NCI-H345 treated with DMSO at 0.1 percent for 48 hours (cell line): ENCODE data around the gene DNAJB11.
"Not testable (repeated sequence)": the region's sequence is repeated elsewhere in the genome, so short reads cannot be mapped to it uniquely, and the experiment has no call there.

Experiments used
- DNase-seq: peaks from one replicate; lab custom pipeline; 2025; ENCODE audit not compliant: unreplicated experiment; lab: John Stamatoyannopoulos, UW

Gene DNAJB11

DNA sequence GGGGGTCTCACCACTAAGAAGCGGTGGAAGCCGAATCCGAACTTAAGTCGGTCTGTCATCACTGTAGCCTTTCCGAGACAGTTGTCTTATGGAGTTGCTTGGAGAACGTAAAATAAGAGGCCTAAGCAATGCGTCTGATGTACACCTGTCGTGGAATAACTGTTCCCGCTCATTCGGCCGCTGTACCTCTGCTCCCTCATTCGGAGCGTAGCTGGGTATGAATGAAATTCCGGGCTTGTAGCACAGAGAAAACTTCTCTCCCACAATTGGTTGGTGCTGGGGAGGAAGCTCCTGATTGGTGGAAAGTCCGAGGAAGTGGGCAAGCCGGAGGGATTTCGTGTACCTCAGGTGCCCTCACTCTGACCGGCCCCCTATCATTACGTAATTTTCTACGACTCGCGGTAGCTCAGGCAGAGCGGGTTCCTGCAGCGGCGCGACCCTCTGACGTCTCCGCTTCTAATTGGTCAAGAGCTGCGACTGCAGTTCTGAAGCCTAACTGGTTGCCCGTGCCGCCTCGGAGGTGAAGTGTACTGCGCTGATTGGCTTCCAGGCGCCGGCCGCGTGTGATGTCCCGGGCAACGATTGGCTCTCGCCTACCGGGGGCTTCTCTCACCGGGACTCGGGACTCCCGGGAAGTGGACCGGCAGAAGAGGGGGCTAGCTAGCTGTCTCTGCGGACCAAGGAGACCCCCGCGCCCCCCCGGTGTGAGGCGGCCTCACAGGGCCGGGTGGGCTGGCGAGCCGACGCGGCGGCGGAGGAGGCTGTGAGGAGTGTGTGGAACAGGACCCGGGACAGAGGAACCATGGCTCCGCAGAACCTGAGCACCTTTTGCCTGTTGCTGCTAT lies at the start of gene DNAJB11:
DNAJB11 (plus strand) TSS at position 625 of the 845 bp plus-strand sequence; CDS start at position 803, 178 bp downstream.
- DNase-seq: peak; percentile 100

DNA sequence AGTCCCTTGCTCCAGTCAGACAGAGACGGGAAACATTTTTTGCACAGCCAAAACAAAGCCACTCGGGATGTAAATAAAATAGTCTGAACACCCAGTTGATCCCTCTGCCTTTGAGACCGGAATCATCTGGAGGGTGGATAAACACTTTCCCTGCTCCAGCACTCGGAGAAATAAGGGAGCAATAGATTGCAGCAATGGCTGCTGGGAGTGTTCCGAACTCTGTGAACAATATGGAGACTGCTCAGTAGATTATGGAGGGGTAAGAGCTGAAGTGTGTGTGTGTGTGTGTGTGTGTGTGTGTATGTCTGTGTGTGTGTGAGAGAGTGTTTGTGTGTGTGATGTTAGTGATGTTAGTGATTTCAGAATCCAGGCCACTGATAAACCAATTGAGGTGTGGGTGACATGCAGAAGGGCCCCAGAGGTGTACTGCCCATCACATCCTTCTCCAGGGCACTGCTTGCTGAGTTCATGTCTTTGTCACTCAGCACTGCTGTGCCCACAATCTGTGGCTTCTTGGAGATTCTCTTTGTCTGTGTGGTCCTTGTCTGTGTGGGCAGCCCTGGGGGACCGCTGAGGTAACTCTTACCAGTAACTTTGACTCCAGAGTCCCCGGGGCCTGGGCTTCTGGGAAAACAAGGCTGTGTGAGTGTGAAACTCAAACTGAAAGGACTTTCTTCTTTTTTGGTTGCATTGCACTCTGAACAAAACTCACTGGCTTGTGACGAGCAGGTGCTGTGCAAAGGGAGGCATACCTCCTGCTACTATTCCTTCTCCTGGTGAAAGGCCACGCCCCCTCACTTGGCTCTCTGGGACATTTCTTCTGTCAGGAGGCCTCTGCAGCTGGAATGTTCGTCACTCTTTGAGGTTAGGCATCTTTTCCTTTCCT lies 49.3 kb upstream of the DNAJB11 start:
- DNase-seq: no peak

DNA sequence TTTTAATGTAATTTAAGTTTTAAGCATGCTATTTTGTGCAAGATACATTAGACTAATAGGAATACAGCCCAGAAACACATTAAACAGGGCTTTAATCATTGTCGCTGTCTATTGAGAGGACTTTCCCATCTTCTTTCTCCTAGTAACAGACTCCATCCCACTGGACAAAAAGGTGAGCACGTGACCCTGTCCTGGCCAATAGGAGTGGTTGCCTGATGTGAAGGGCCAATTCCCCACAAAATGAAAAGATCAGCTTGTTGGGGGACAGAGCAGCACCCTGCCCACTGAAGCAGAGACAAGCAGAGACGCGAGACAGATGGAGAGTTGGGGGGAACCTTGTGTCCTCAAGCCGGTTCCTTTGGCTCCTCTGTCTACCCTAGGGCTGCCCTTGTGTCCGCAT lies 47.5 kb upstream of the DNAJB11 start:
- no peak for DNase-seq

DNA sequence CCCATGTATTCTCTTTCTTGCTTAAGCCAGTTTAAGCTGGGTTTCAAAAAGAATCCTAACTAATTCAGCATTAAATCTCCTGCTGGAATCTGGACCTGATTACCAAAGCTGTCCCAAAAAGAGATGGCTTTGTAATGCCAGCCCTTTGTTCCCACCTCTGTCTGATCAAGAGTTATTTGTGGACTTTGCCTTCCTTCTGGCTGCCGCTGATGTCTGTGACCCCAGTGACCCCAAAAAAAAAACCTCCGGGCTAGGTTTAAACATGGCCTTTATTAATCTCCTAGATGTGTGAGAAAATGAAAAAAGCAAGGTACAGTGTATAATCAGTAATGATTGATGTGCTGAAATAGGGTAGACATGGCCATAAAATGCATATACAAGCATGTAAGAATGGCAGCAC lies 47.1 kb upstream of the DNAJB11 start:
- no peak for DNase-seq

DNA sequence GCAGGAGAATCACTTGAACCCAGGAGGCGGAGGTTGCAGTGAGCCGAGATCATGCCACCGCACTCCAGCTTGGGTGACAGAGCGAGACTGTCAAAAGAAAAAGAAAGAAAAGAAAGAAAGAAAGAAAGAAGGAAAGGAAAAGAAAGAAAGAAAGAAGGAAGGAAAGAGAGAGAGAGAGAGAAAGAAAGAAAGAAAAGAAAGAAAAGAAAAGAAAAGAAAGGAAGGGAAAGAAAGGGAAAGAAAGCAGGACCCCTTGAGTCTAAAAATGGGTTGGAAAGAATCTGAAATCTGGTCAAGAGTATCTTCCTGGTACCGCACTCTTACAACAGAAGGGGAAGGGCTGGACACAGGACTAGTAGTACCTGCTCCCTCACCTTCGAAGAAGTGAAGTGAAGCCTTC lies 45.9 kb upstream of the DNAJB11 start:
- DNase-seq: no peak

DNA sequence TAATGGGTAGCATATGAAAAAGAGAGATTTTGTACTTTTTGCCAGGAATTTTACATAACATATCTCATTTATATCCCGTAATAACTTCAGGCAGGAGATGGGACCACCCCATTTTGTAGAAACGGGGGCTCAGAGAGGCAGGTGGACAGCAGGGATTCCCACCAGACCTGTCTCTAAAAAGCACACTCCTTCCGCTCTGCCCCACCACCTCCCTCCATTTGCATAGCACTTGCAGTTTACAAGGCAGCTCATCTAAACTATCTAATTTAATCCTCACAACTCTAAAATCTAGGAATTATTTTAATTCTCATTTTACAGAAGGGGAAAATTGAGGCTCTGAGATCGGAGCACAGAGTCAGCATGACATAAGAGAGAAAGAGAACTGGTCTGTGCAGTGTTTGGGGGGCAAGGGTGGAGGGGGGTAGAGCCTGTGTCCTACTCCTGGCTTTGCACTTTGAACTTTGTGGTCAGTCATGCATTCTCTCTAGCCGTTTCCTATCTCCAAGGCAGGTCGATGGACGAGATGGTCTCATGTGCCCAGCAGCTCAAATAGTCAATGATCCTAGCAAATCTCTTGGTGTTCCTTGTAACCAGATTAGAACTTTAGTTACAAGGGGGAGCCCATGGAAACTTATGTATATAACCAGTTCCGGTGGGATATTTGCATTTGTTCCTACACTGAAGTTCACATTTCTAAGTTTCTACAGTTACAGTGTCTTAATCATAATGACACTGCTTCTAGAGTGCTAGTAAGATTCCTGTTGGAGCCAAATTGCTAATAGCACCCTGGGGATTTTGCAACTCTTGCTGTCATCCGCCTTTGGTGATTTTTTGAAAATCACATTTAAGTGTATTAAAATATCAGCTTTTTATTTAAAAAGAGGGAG lies 44.9 kb upstream of the DNAJB11 start:
- no peak for DNase-seq

DNA sequence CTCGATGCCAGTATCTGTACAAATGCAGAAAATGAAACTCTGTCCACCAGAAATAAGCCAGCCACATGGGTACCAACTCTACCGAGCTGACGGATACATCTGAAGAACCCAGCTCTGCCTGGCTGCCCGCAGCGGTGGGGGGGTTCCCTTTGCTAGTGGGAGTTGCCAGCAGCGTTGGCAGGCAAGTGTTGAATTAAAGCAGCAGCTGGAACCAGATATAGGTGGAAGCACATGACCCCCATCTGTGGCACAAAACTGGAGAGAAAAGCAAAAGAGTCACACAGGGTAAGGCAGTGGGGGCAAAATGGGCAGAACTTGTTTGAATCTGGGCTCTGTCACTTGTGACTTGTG lies 44.3 kb upstream of the DNAJB11 start:
- no peak for DNase-seq

DNA sequence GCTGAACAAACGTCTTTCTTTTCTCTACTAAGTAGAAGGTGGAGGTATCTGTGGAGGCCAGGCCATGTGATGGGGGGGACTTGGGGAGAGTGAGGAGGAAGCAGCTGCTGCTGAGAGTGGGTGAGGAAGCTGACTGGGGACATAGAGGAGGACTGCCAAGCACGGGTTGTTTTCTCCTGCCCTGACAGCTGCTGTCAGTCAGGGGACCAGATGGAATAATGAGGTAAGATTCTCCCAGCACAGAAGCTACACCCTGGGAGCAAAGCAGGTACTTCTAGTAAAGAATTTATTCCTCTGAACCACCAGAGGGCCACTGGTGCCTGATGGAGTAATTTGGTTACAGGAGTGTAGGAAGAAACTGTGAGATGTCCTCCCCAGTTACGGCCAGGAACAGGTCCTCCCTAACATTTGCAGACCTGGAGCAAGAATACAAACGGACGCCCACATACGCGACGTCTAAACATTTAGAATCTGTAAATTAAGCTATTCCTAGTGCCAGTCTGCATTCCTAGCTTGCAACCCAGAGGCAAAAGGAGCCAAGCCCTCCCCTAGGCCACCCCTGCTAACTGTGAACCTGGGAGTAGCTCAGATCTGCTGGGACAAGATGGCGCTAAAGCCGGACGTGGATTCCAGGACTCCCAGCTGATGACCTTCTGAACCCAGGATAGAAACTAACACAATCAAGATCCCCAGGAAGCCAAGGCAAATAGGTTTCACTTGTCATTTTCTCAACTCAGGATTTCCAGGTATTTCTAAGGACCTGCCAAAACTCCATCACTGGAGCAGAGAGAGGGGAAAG lies 41.1 kb upstream of the DNAJB11 start:
- no peak for DNase-seq

DNA sequence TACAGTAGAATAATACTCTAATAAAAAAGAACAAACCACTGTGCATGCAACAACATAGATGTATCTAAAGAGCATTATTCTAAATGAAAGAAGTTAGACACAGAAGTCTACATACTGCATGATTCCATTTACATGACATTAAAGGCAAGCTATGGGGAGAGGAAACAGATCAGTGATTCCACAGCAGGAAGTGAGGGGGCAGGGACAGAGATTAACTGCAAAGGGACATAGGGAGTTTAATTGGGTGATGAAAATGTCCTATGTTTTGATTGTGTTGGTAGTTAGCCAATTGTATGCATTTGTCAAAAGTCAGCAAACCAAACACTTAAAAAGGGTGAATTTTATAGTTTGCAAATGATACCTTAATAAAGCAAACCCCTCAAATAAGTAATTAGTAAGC lies 40.1 kb upstream of the DNAJB11 start:
- DNase-seq: no peak

DNA sequence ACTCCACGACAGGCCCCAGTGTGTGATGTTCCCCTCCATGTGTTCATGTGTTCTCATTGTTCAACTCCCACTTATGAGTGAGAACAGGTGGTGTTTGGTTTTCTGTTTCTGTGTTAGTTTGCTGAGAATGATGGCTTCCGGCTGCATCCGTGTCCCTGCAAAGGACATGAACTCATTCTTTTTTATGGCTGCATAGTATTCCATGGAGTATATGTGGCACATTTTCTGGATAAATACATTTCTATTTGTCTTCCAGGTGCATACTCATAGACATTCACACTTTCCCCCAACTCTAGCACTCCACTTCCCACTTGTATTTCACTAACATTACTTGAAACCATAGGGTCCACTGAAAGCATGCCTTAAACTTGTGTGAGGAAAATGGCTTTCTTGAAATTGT lies 38.8 kb upstream of the DNAJB11 start:
- DNase-seq: not testable (repeated sequence)

DNA sequence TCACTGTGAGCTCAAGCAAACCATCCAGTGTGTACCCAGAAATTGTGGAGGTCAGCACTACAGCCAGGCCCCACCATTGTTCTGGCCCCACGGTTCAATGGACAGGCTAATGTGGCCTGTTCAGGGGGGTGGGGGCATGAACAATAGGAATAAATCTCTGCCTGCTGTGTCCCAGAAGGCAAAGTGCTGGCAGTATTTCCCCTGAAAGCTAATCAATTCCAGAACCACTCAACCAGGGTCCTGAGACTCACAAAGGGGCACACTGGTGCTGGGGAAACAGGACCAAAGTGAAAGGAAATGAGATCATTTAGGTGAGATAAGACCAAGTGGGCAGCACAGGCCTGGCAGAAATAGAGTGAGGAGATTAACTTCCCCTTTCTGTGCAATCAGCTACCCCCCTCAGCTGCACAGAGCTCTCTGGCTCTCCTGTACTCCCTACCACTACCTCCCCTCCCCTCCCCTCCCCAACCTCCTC lies 37.9 kb upstream of the DNAJB11 start:
- no peak for DNase-seq

DNA sequence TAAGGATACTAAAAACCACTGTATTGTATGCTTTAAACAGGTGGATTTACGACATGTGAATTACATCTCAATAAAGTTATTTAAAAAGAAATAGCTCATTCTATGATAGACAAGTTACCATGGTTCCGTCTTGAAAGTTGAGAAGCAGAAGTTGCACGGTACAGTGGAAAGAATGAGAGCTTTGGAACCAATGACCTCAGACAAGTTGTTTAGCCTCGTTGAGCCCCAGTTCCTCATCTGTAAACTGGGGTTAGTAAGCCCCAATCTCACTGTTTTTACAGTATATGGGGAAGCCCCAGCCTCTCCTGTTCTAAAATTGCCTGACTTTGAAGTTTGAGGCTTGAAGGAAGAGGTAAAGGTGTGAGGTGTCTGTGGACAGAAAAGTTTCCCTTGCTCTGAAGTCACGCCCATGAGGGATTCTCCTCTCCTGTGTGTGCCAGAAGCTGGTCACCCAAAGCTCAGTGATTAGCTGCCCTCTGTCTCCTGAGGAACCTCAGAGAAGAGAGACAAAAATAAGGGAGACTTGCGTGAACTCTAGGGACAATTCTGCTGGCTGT lies 36.3 kb upstream of the DNAJB11 start:
- no peak for DNase-seq

DNA sequence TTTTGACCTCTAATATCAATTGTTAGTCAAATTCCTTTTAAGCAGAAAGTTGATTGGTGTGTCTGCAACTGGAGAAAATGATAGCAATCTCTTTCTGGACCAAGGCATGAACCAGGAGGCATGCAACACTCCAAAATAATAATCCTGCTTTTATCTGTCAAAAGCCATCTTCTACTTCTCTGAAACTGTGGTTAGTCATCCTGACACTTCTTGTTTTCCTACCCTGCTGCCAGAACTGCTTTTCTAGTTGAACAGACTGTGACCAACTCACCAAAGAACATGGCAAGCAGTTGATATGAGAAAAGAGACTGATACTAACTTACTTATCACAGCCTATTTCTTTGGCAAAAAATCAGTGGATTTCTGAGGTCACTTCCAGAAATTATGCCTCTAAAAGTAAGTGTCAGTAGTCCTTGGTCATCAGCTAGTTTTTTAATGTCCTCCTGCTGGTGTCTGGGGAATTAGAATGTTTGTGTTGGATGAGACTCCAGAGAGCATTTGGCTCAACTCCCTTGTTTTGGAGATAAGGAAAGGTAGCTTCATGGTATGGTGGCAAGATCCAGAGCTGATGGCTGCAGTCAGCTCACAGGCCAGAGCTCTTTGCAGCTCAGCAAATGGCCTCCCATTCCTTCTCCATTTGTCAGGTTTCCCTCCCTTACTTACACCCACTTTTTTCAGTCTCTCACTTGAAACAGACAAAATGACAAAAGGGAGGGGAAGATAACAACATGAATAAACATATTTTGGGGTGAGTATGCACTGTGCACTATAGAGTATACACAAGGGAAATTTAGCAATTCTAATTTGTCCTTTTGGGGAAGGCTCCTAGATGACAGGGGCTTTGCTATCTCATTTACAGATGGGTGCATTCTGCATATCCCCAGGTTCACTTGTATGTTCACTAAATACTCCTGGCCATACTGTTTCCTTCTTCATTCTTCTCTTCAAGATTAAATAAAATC lies 33.4 kb upstream of the DNAJB11 start:
- DNase-seq: no peak

DNA sequence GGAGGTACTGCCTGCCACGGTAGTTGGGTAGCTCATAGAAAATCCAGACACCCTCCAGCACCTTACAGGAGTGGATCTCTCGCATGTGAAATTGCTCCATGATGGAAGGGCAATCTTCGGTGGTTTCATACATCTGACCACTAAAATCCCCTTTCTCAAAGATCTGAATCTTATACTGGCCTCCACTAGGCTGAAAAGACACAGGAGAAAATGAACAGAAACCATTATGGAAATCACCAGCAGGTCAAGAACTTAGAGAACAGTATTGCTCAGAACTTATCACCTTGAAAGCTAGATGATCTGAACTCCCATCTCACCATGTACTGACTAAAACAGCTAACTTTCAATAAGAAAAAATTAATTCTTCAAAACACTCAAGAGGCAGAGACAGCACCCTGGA lies 31.7 kb upstream of the DNAJB11 start:
- DNase-seq: no peak

DNA sequence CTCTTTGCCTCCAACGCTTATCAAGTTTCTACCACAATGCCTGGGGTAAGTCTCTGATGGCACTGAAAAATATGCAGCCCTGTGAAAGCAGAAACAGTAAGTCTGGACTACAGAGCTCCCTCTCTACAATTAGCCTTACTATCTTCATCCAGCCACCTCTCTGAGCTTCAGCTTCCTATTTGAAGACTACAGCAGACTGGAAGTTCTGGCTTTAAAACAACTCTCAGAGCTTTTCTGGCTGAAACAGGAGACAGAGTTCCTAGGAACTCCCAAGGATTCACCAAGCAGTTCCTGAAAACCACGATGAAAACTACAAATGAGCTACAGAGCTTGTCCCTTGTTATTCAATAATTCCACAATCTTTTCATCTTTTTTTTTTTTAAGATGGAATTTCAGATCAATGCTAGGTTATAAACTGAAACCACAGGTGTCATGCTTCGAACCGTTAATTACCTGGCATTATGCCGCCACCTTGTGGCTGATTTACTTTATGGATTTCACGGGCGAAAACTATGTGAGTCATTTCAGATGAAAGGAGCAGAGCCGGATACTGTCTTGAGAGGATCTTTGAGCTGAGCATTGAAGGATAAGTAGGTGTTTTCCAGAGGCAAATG lies 30.2 kb upstream of the DNAJB11 start:
- peak; percentile 71 for DNase-seq

DNA sequence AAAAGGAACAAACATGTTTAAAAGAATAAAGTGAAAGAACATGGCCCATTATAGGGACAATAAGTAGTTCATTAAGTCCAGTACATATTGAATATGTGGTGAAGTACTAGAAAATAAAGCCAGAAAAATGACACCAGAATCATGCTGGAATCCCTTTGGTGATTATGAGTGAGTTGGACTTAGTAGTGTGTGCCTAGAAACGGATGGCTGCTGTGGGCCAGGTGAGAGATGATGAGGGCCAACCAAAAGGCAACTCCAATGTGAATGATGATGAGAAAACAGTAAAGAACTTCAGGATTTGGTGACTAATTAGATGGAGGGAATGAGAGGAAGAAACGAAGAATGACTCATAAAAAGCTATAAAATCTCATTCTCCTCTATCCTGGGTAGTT lies 29.7 kb upstream of the DNAJB11 start:
- no peak for DNase-seq

DNA sequence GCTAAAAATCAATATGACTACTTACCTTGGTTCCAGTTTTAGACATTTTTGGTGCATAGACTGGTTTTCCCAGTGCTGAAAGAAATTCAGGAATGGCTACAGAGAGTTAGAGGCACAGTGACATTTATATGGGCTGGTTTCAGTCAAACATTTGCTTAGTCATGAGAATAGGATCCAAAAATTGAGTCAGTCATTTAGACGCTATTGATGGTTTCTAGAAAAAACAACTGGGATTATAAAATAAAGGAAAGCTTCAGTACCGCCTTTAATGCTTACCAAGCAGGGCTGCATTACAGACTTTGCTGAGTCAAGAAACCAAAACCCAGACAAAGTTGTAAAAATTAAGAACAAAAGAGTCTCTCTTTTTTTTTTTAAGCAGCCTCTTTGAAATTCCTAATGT lies 26.2 kb upstream of the DNAJB11 start, which contains the start of gene CRYGS:
CRYGS (minus strand) TSS at position 100 of the 400 bp plus-strand sequence; CDS start at position 46, 54 bp downstream.
- no peak for DNase-seq

DNA sequence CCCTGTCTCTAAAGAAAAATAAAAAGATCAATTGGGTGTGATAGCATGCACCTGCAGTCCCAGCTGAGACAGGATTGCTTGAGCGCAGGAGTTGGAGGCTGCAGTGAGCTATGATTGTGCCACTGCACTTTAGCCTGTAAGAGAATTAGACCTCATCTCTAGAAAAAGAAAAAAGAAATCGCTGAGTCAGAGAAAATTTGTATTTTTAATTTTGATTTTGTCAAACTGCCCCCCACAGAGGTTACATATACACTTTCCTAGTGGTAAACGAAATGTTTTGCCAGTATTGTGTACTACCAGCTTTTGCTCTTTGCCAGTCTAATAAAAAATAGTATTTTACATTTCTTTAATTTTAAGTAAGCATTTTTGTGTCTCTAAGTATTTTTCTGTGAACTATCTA lies 21.0 kb upstream of the DNAJB11 start:
- DNase-seq: no peak
